HepG2 (cell line): ENCODE data around the gene MAP3K2. TPM values are rescaled to one million over a fixed set of nuclear protein-coding genes. Genes with fewer than 3 reads are reported as not detected.

Experiments
- ATF3 ChIP-seq: sonication (generic); formaldehyde crosslinking; IDR thresholded peaks from 2 replicates; pipeline ENCODE4 v1.4.0; 2020; ENCODE audit warnings: missing genetic modification reagents
- CENPT ChIP-seq: sonication (generic); formaldehyde crosslinking; IDR thresholded peaks from 2 replicates; pipeline ENCODE4 v1.8.0; 2022; ENCODE audit warnings: low read depth, mild to moderate bottlenecking, moderate library complexity, missing genetic modification reagents
- GATAD2A ChIP-seq: IDR thresholded peaks from 2 replicates; pipeline ENCODE4 v1.6.1; 2016
- HIC2 ChIP-seq: sonication (generic); formaldehyde crosslinking; IDR thresholded peaks from 2 replicates; pipeline ENCODE4 v1.9.0; 2022; ENCODE audit warnings: low read depth, missing genetic modification reagents
- RFX5 ChIP-seq: IDR thresholded peaks from 2 replicates; pipeline ENCODE4 v1.6.1; 2011; ENCODE audit warnings: low read depth, low read length, improper control_type of control experiment
- ZBTB33 ChIP-seq: sonication (generic); formaldehyde crosslinking; IDR thresholded peaks from 2 replicates; pipeline ENCODE4 v1.4.0; 2020; ENCODE audit warnings: missing genetic modification reagents
- ZBTB40 ChIP-seq, 2 experiments: fragments of 450-650 bp in 1 of 2; sonication (generic) in 1 of 2; formaldehyde crosslinking in 1 of 2; IDR thresholded peaks; 2 replicates each; pipeline versions ENCODE4 v1.6.1 to v1.8.0; 2016 to 2022; ENCODE audit warnings: antibody characterized with exemption in 1 of 2, mild to moderate bottlenecking in 1 of 2, missing genetic modification reagents in 1 of 2
- ZNF652 ChIP-seq: IDR thresholded peaks from 2 replicates; pipeline ENCODE4 v1.6.1; 2016; ENCODE audit warnings: low read depth, borderline replicate concordance
- ZNF710 ChIP-seq: sonication (generic); formaldehyde crosslinking; IDR thresholded peaks from 2 replicates; pipeline ENCODE4 v1.5.0; 2020; ENCODE audit warnings: mild to moderate bottlenecking, missing genetic modification reagents, borderline replicate concordance
- ZNF841 ChIP-seq: sonication (generic); formaldehyde crosslinking; IDR thresholded peaks from 2 replicates; pipeline ENCODE4 v1.8.1; 2023; ENCODE audit warnings: missing genetic modification reagents, borderline replicate concordance
- polyA plus RNA-seq, 8 experiments: library from polyadenylated mRNA; depleted of rRNA in 3 of 8; stranded (reverse) in 7 of 8; unstranded in 1 of 8; fragments of >200 nt; fragmentation: Illumina TruSeq in 4 of 8; extraction: Trizol in 4 of 8; gene quantifications; 2 replicates each; pipeline versions ENCODE4 v1.2.1 to v1.2.3, GENCODE V29; 2011 to 2016; ENCODE audit warnings: low read depth in 4 of 8, missing spikeins in 1 of 8, mixed read lengths in 1 of 8; ENCODE audit not compliant: insufficient read depth in 1 of 8
- total RNA-seq, 5 experiments: library from RNA; depleted of rRNA; stranded (reverse); fragments of >200 nt; fragmentation: Illumina TruSeq; extraction: Trizol; gene quantifications; 2 replicates each; pipeline ENCODE4 v1.2.3, GENCODE V29; 2016; ENCODE audit warnings: low read depth in 1 of 5

The MAP3K2 gene
- total and polyA plus RNA-seq, 2 of the 13 experiments (the other 11 are each of a cell fraction or from before 2014, with no cell fraction given), result 12.2 to 37.2 TPM

GRCh38 chr2:127400897-127401756 is 13.4 kb upstream of the MAP3K2 start (continued):
- no peak for TF ChIP-seq CENPT (CRISPR knock-in tag)
- TF ChIP-seq GATAD2A (CRISPR knock-in tag), result peak; percentile 24; the same call in 1 of the 2 replicates
- TF ChIP-seq ZBTB40 (IDR thresholded peaks at IDR 0.05), result no peak
- TF ChIP-seq ZBTB40 (CRISPR knock-in tag; IDR thresholded peaks at IDR 0.05), result 0 out of 2 replicates have a peak, but pooled peaks have one; percentile 18
- peak; percentile 56 for TF ChIP-seq ZBTB33 (CRISPR knock-in tag)
- 0 out of 2 replicates have a peak, but pooled peaks have one; percentile 26 for TF ChIP-seq RFX5
- TF ChIP-seq HIC2 (CRISPR knock-in tag), result peak; percentile 70
- no peak for TF ChIP-seq ZNF841 (CRISPR knock-in tag)
- peak; percentile 65; the same call in 1 of the 2 replicates for TF ChIP-seq ZNF710 (CRISPR knock-in tag)
- peak; percentile 51 for TF ChIP-seq ATF3 (CRISPR knock-in tag)
- peak; percentile 81; the same call in 1 of the 2 replicates for TF ChIP-seq ZNF652 (CRISPR knock-in tag)
